ENCODE measurements around the gene NOTCH1. TPM values are rescaled to one million over a fixed set of nuclear protein-coding genes. Genes with fewer than 3 reads are reported as not detected.

Gene NOTCH1
- total RNA-seq, 1 donor from 2014 or later: 29.7 TPM

GRCh38 chr9:136462664-136463063, 83.2 kb downstream of the NOTCH1 start:
- DNase-seq (ENCODE audit: low spot score): no peak

GRCh38 chr9:136460772-136461325, 85.0 kb downstream of the NOTCH1 start:
- intact Hi-C loops (cut with DNase I): no loop called here
- no peak for DNase-seq (ENCODE audit: low spot score)

More at GRCh38 chr9:136462664-136463063, 83.2 kb downstream of the NOTCH1 start:
- intact Hi-C loops (cut with DNase I): no loop called here

- DNase-seq (ENCODE audit: low spot score): no peak
- intact Hi-C loops (cut with DNase I): no loop called here
These were observed 86.4 kb downstream of the NOTCH1 start for GRCh38 chr9:136459425-136459824.

- DNase-seq (ENCODE audit: low spot score): no peak
- intact Hi-C loops (cut with DNase I): no loop called here
These were observed 88.5 kb downstream of the NOTCH1 start for GRCh38 chr9:136457326-136457725.

- no peak for DNase-seq (ENCODE audit: low spot score)
- intact Hi-C loops (cut with DNase I): no loop called here
These were observed 89.6 kb downstream of the NOTCH1 start for GRCh38 chr9:136456258-136456657.

- intact Hi-C loops (cut with DNase I): no loop called here
- DNase-seq (ENCODE audit: low spot score): no peak
These were observed 90.5 kb downstream of the NOTCH1 start for GRCh38 chr9:136455043-136456002.

- intact Hi-C loops (cut with DNase I): no loop called here
- no peak for DNase-seq (ENCODE audit: low spot score)
These were observed 91.6 kb downstream of the NOTCH1 start for GRCh38 chr9:136454026-136454796.

- intact Hi-C loops (cut with DNase I): no loop called here
- no peak for DNase-seq (ENCODE audit: low spot score)
These were observed 92.5 kb downstream of the NOTCH1 start for GRCh38 chr9:136453326-136453725.

GRCh38 chr9:136451221-136451877, 94.5 kb downstream of the NOTCH1 start:
- intact Hi-C loops (cut with DNase I): no loop called here
- no peak for DNase-seq (ENCODE audit: low spot score)

- intact Hi-C loops (cut with DNase I): no loop called here
- no peak for DNase-seq (ENCODE audit: low spot score)
These were observed 97.2 kb downstream of the NOTCH1 start for GRCh38 chr9:136448655-136449054.

GRCh38 chr9:136447173-136447778, 98.6 kb downstream of the NOTCH1 start:
- no peak for DNase-seq (ENCODE audit: low spot score)
- intact Hi-C loops (cut with DNase I): no loop called here

GRCh38 chr9:136445799-136446198, 100.0 kb downstream of the NOTCH1 start:
- intact Hi-C loops (cut with DNase I): no loop called here
- DNase-seq (ENCODE audit: low spot score): no peak

Small RNAs within 50 kb of the gene (microRNA-seq; reads per million reads assigned to microRNA genes)
- not detected for gene MIR4673
- not detected for gene MIR4674

Other genes starting within 250 kb of the NOTCH1 start
- gene CCDC187, start 242.0 kb downstream of the NOTCH1 start, total RNA-seq: 0.03 TPM
- gene GPSM1, start 218.5 kb downstream of the NOTCH1 start, total RNA-seq: 35.1 TPM
- gene DNLZ, start 182.3 kb downstream of the NOTCH1 start, total RNA-seq: 34.1 TPM
- 0.70 TPM for gene CARD9, start 172.4 kb downstream of the NOTCH1 start, total RNA-seq
- gene SNAPC4, start 145.9 kb downstream of the NOTCH1 start, total RNA-seq: 3.9 TPM
- gene ENTR1, start 135.4 kb downstream of the NOTCH1 start, total RNA-seq: 23.1 TPM
- 68.9 TPM for gene PMPCA, start 135.4 kb downstream of the NOTCH1 start, total RNA-seq
- 14.2 TPM for gene INPP5E, start 106.2 kb downstream of the NOTCH1 start, total RNA-seq
- gene SEC16A, start 63.0 kb downstream of the NOTCH1 start, total RNA-seq: 33.7 TPM
- gene EGFL7, start 116.9 kb upstream of the NOTCH1 start, total RNA-seq: 85.3 TPM
- gene AGPAT2, start 141.4 kb upstream of the NOTCH1 start, total RNA-seq: 48.4 TPM
- 28.3 TPM for gene DIPK1B, start 166.5 kb upstream of the NOTCH1 start, total RNA-seq
- gene LCN10, start 196.9 kb upstream of the NOTCH1 start, total RNA-seq: 3.3 TPM
- gene LCN6, start 202.5 kb upstream of the NOTCH1 start, total RNA-seq: 4.5 TPM
- gene LCN8, start 212.2 kb upstream of the NOTCH1 start, total RNA-seq: not detected
- gene LCN15, start 218.5 kb upstream of the NOTCH1 start, total RNA-seq: not detected
- 62.5 TPM for gene TMEM141, start 245.3 kb upstream of the NOTCH1 start, total RNA-seq

All from cardiac septum (tissue), 1 donor.